SK-N-SH treated with all-trans-retinoic acid at 6 μM for 48 hours (cell line): ENCODE data around the gene PGPEP1.
"Not testable (repeated sequence)": the region's sequence is repeated elsewhere in the genome, so short reads cannot be mapped to it uniquely, and the experiment has no call there.

Experiments
- ATAC-seq: fragments of 200-7000 bp; cut with Tn5 transposase; 3 replicates; pipeline ENCODE4 v1.9.1; 2020; ENCODE audit warnings: mild to moderate bottlenecking, moderate library complexity
- ARNTL ChIP-seq: fragments of 450-650 bp; formaldehyde crosslinking; IDR thresholded peaks from 2 replicates; pipeline ENCODE4 v1.5.0; 2020; ENCODE audit warnings: low read depth, mild to moderate bottlenecking, moderate library complexity, borderline replicate concordance
- BACH2 ChIP-seq: fragments of 250-450 bp; sonication (Bioruptor Pico); IDR thresholded peaks from 2 replicates; pipeline ENCODE4 v1.9.0; 2021; ENCODE audit warnings: mild to moderate bottlenecking, borderline replicate concordance
- CREB5 ChIP-seq: fragments of 250-450 bp; sonication (Bioruptor Pico); IDR thresholded peaks from 2 replicates; pipeline ENCODE4 v1.5.1; 2020; ENCODE audit warnings: low read depth, mild to moderate bottlenecking, moderate library complexity
- CSDC2 ChIP-seq: fragments of 250-450 bp; sonication (Bioruptor Pico); IDR thresholded peaks from 2 replicates; pipeline ENCODE4 v1.5.0; 2020; ENCODE audit warnings: mild to moderate bottlenecking, moderate library complexity
- CSRNP3 ChIP-seq: fragments of 250-450 bp; sonication (Bioruptor Pico); IDR thresholded peaks from 2 replicates; pipeline ENCODE4 v1.5.1; 2021; ENCODE audit warnings: mild to moderate bottlenecking, moderate library complexity
- ESRRG ChIP-seq: fragments of 250-450 bp; sonication (Bioruptor Pico); IDR thresholded peaks from 2 replicates; pipeline ENCODE4 v1.6.1; 2021; ENCODE audit warnings: mild to moderate bottlenecking
- ISL1 ChIP-seq: fragments of 250-450 bp; sonication (Bioruptor Pico); IDR thresholded peaks from 2 replicates; pipeline ENCODE4 v2.1.2; 2022; ENCODE audit warnings: mild to moderate bottlenecking, moderate library complexity
- OSR1 ChIP-seq: fragments of 250-450 bp; sonication (Bioruptor Pico); IDR thresholded peaks from 2 replicates; pipeline ENCODE4 v1.8.0; 2022; ENCODE audit warnings: moderate library complexity, mild to moderate bottlenecking, inconsistent platforms
- PATZ1 ChIP-seq: fragments of 250-450 bp; sonication (Bioruptor Pico); IDR thresholded peaks from 2 replicates; pipeline ENCODE4 v1.8.0; 2020; ENCODE audit warnings: mild to moderate bottlenecking, moderate library complexity, borderline replicate concordance
- POU6F1 ChIP-seq: fragments of 250-450 bp; sonication (Bioruptor Pico); IDR thresholded peaks from 2 replicates; pipeline ENCODE4 v1.8.0; 2021; ENCODE audit warnings: low read depth, mild to moderate bottlenecking, moderate library complexity, borderline replicate concordance
- SNAI2 ChIP-seq: fragments of 250-450 bp; sonication (Bioruptor Pico); IDR thresholded peaks from 2 replicates; pipeline ENCODE4 v1.5.0; 2020; ENCODE audit warnings: mild to moderate bottlenecking, moderate library complexity
- TCF4 ChIP-seq: fragments of 250-450 bp; sonication (Bioruptor Pico); IDR thresholded peaks from 2 replicates; pipeline ENCODE4 v1.8.0; 2021; ENCODE audit warnings: mild to moderate bottlenecking, moderate library complexity, borderline replicate concordance
- TOX ChIP-seq: fragments of 250-450 bp; sonication (Bioruptor Pico); IDR thresholded peaks from 2 replicates; pipeline ENCODE4 v1.8.0; 2021; ENCODE audit warnings: mild to moderate bottlenecking, moderate library complexity, borderline replicate concordance
- TSHZ2 ChIP-seq: fragments of 250-450 bp; sonication (Bioruptor Pico); IDR thresholded peaks from 2 replicates; pipeline ENCODE4 v1.5.0; 2020; ENCODE audit warnings: mild to moderate bottlenecking, moderate library complexity
- ZFP3 ChIP-seq: fragments of 250-450 bp; sonication (Bioruptor Pico); IDR thresholded peaks from 2 replicates; pipeline ENCODE4 v1.5.0; 2020; ENCODE audit warnings: mild to moderate bottlenecking, moderate library complexity
- ZFP30 ChIP-seq: fragments of 450-650 bp; formaldehyde crosslinking; IDR thresholded peaks from 2 replicates; pipeline ENCODE4 v1.5.0; 2022; ENCODE audit warnings: mild to moderate bottlenecking, moderate library complexity
- ZNF565 ChIP-seq: fragments of 450-650 bp; formaldehyde crosslinking; conservative IDR thresholded peaks from 2 replicates; pipeline ENCODE4 v1.5.0; 2020; ENCODE audit warnings: low read depth, mild to moderate bottlenecking, moderate library complexity
- ZNF70 ChIP-seq: fragments of 450-650 bp; formaldehyde crosslinking; IDR thresholded peaks from 2 replicates; pipeline ENCODE4 v1.5.0; 2020; ENCODE audit warnings: mild to moderate bottlenecking, moderate library complexity
- ZNF8 ChIP-seq: fragments of 450-650 bp; formaldehyde crosslinking; IDR thresholded peaks from 2 replicates; pipeline ENCODE4 v1.5.0; 2020; ENCODE audit warnings: mild to moderate bottlenecking, moderate library complexity

PGPEP1 gene

GRCh38 chr19:18379803-18380747 is 39.7 kb downstream of the PGPEP1 start:
- TF ChIP-seq SNAI2 (CRISPR knock-in tag) = 0 out of 2 replicates have a peak, but pooled peaks have one; percentile 58
- no peak for TF ChIP-seq TOX (CRISPR knock-in tag)
- TF ChIP-seq, all 23 proteins: peak for 1
- peak; percentile 65 for ATAC-seq

GRCh38 chr19:18380843-18381242 is 40.4 kb downstream of the PGPEP1 start:
- TF ChIP-seq CREB5 (CRISPR knock-in tag) (no peak), ZFP3 (CRISPR knock-in tag) (no peak), PATZ1 (no peak), ZNF70 (CRISPR knock-in tag) (no peak), TCF4 (CRISPR knock-in tag) (no peak), ZFP30 (no peak), ZNF8 (CRISPR knock-in tag) (no peak), TOX (CRISPR knock-in tag) (no peak), BACH2 (CRISPR knock-in tag) (no peak), POU6F1 (CRISPR knock-in tag) (no peak), TSHZ2 (CRISPR knock-in tag) (no peak), ZNF565 (CRISPR knock-in tag) (no peak), ESRRG (CRISPR knock-in tag) (no peak), CSRNP3 (CRISPR knock-in tag) (no peak), ISL1 (no peak), OSR1 (no peak), CSDC2 (CRISPR knock-in tag) (no peak), ARNTL (CRISPR knock-in tag) (no peak), SNAI2 (CRISPR knock-in tag) (no peak)
- no peak for ATAC-seq

GRCh38 chr19:18383622-18384021 is 43.2 kb downstream of the PGPEP1 start:
- ATAC-seq = not testable (repeated sequence)
